Thyroid gland (tissue), 4 donors: ENCODE measurements around the gene PPIL3.

ENCODE experiments used
- CTCF ChIP-seq, 6 experiments: fragments of 200-600 bp in 3 of 6; fragments of 450-650 bp in 3 of 6; sonication (generic) in 3 of 6; IDR thresholded peaks; one replicate each; pipeline ENCODE4 v1.5.1; 2016 to 2019; ENCODE audit warnings: antibody characterized with exemption in 6 of 6, mild to moderate bottlenecking in 2 of 6, inconsistent platforms in 1 of 6, moderate library complexity in 1 of 6
- POLR2A ChIP-seq, 2 donors: fragments of 450-650 bp; IDR thresholded peaks; one replicate each; pipeline ENCODE4 v1.6.1; 2017; ENCODE audit warnings: antibody characterized with exemption in 2 of 2, mild to moderate bottlenecking in 2 of 2, moderate library complexity in 1 of 2

GRCh38 chr2:200877443-200877842 is 11.4 kb downstream of the PPIL3 start:
- TF ChIP-seq POLR2A (IDR thresholded peaks at IDR 0.05), result no peak
- no peak for TF ChIP-seq CTCF (IDR thresholded peaks at IDR 0.05)
